PC-3 (cell line): ENCODE measurements around the gene PTS.

Experiments used
- CTCF ChIP-seq: fragments of 300-600 bp; sonication (generic); conservative IDR thresholded peaks from 2 replicates; pipeline ENCODE4 v1.5.1; 2017; ENCODE audit warnings: antibody characterized with exemption, low read depth, mild to moderate bottlenecking, low read length
- EZH2 ChIP-seq: fragments of 300-600 bp; sonication (generic); IDR thresholded peaks from one replicate; pipeline ENCODE4 v1.6.1; 2017; ENCODE audit warnings: antibody characterized with exemption, mild to moderate bottlenecking, low read length; ENCODE audit not compliant: unreplicated experiment

- TF ChIP-seq EZH2 (no peak), CTCF (no peak)
Observed at GRCh38 chr11:112273066-112273465, 46.8 kb downstream of the PTS start.
